Astrocyte (in vitro differentiated cells and primary cell): ENCODE measurements around the gene SRBD1. TPM values are rescaled to one million over a fixed set of nuclear protein-coding genes. Genes with fewer than 3 reads are reported as not detected.

Source experiments
- DNase-seq: peaks from one replicate; pipeline ENCODE4 v3.0.0-alpha.2; 2010; ENCODE audit warnings: low read depth
- FAIRE-seq: peaks from 2 replicates; lab custom pipeline; 2011; peaks lifted over from hg19 to GRCh38; lab: Jason Lieb, UNC
- H2AFZ ChIP-seq: 2 replicates; pipeline ENCODE4 v1.6.0; 2012; ENCODE audit warnings: low read depth, low read length, inconsistent platforms
- H3K27ac ChIP-seq: 2 replicates; pipeline ENCODE4 v1.5.1; 2011; ENCODE audit warnings: low read depth, low read length, inconsistent platforms
- H3K27me3 ChIP-seq: 2 replicates; pipeline ENCODE4 v1.6.0; 2011; ENCODE audit warnings: low read length, inconsistent platforms; ENCODE audit not compliant: insufficient read depth
- H3K36me3 ChIP-seq: 2 replicates; pipeline ENCODE4 v1.5.1; 2011; ENCODE audit warnings: low read length, inconsistent platforms; ENCODE audit not compliant: insufficient read depth
- H3K4me1 ChIP-seq: 2 replicates; pipeline ENCODE4 v1.5.1; 2011; ENCODE audit warnings: low read length, inconsistent platforms; ENCODE audit not compliant: insufficient read depth
- H3K4me2 ChIP-seq: 2 replicates; pipeline ENCODE4 v1.6.0; 2012; ENCODE audit warnings: low read length, inconsistent platforms
- H3K4me3 ChIP-seq: 2 replicates; pipeline ENCODE4 v1.5.1; 2011; ENCODE audit warnings: low read depth, mild to moderate bottlenecking, low read length, inconsistent platforms; ENCODE audit not compliant: insufficient read depth
- H3K79me2 ChIP-seq: 2 replicates; pipeline ENCODE4 v1.6.0; 2012; ENCODE audit warnings: mild to moderate bottlenecking, low read length, inconsistent platforms; ENCODE audit not compliant: insufficient read depth
- H3K9ac ChIP-seq: 2 replicates; pipeline ENCODE4 v1.6.0; 2012; ENCODE audit warnings: mild to moderate bottlenecking, low read length, inconsistent platforms
- H3K9me3 ChIP-seq: 2 replicates; pipeline ENCODE4 v1.5.1; 2012; ENCODE audit warnings: low read depth, mild to moderate bottlenecking, low read length, inconsistent platforms; ENCODE audit not compliant: insufficient read depth
- H4K20me1 ChIP-seq: 2 replicates; pipeline ENCODE4 v1.6.0; 2012; ENCODE audit warnings: low read length, inconsistent platforms; ENCODE audit not compliant: insufficient read depth
- H3K27ac Mint-ChIP-seq: one replicate; pipeline ENCODE4 v1.8.0; 2021; ENCODE audit warnings: mild to moderate bottlenecking, mixed read lengths; ENCODE audit not compliant: unreplicated experiment
- H3K27me3 Mint-ChIP-seq: one replicate; pipeline ENCODE4 v1.8.0; 2021; ENCODE audit warnings: low read depth, mixed read lengths; ENCODE audit not compliant: unreplicated experiment
- H3K36me3 Mint-ChIP-seq: one replicate; pipeline ENCODE4 v1.8.0; 2021; ENCODE audit warnings: low read depth, mixed read lengths; ENCODE audit not compliant: unreplicated experiment
- H3K4me1 Mint-ChIP-seq: one replicate; pipeline ENCODE4 v1.8.0; 2021; ENCODE audit warnings: low read depth, mixed read lengths; ENCODE audit not compliant: unreplicated experiment
- H3K4me3 Mint-ChIP-seq: one replicate; pipeline ENCODE4 v1.8.0; 2021; ENCODE audit warnings: mild to moderate bottlenecking, moderate library complexity, mixed read lengths; ENCODE audit not compliant: unreplicated experiment
- H3K9me3 Mint-ChIP-seq: one replicate; pipeline ENCODE4 v1.8.0; 2021; ENCODE audit warnings: mild to moderate bottlenecking, mixed read lengths; ENCODE audit not compliant: unreplicated experiment
- EZH2 ChIP-seq: IDR thresholded peaks from 2 replicates; pipeline ENCODE4 v1.6.1; 2012; ENCODE audit warnings: mild to moderate bottlenecking, low read length, inconsistent platforms; ENCODE audit not compliant: insufficient read depth
- total RNA-seq: library from RNA; stranded (reverse); gene quantifications from 2 replicates; pipeline ENCODE4 v1.2.1, GENCODE V29; 2021
- TF ChIP-seq, protein P1 (sequence below): IDR thresholded peaks from 2 replicates; pipeline ENCODE4 v1.5.1; 2011; ENCODE audit warnings: low read depth, mild to moderate bottlenecking, inconsistent platforms, low read length, moderate library complexity; ENCODE audit not compliant: insufficient read depth

The SRBD1 gene
- total RNA-seq, 1 donor from 2014 or later: 9.3 TPM

DNA sequence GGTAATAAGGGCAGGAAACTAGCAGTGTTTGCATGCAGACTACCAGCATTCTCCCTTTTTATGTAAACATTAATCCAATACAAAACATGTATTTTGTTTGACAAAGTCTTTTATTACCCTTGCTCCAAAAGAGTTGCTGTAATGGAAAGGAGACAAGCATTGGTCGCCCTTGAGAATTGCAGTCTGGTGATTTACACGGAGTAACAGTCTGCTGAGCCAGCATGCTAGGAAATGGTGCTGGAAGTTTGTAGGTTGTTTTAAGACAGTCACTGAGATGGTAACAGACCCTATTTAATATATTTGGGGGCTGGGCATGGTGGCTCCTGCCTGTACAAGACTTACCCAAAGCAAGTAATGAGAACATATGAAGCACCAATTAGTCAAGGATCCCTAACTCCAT, 37.6 kb upstream of the SRBD1 start:
- Mint-ChIP-seq H3K27me3 (peaks cover 24% of the 10 kb centered on the region), H3K9me3 (no peaks in the 10 kb centered on the region)
- TF ChIP-seq, protein P1, sequence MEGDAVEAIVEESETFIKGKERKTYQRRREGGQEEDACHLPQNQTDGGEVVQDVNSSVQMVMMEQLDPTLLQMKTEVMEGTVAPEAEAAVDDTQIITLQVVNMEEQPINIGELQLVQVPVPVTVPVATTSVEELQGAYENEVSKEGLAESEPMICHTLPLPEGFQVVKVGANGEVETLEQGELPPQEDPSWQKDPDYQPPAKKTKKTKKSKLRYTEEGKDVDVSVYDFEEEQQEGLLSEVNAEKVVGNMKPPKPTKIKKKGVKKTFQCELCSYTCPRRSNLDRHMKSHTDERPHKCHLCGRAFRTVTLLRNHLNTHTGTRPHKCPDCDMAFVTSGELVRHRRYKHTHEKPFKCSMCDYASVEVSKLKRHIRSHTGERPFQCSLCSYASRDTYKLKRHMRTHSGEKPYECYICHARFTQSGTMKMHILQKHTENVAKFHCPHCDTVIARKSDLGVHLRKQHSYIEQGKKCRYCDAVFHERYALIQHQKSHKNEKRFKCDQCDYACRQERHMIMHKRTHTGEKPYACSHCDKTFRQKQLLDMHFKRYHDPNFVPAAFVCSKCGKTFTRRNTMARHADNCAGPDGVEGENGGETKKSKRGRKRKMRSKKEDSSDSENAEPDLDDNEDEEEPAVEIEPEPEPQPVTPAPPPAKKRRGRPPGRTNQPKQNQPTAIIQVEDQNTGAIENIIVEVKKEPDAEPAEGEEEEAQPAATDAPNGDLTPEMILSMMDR: no peak
- no peak for TF ChIP-seq EZH2

DNA sequence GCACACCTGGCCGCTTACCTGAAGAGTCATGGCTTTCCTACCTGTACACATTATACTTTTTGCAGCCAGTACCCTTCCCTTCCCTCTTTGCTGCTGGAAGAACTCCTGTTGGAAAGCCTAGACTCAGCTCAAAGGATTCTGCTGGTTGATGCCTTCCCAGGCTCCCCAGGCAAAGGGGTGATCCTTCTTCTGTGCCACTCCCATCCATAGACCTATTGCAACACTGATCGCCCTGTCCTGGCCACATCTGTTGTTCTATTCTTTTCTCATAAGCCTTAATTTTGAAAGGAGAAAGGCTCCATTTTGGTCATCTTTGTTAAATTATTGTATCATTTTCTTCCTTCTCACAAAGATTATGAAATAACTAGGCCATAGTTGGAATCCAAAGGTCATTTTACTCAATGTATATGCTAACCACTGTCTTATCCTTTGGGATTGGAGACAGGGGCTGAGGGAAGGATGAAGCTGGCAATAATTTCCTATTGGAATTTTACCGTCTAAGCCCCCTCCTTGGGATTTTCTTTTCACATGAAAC, 37.0 kb upstream of the SRBD1 start:
- Mint-ChIP-seq H3K36me3 (no peaks in the 10 kb centered on the region), H3K27me3 (peaks cover 27% of the 10 kb centered on the region), H3K9me3 (no peaks in the 10 kb centered on the region), H3K27ac (no peak overlapping the region), H3K4me3 (no peak overlapping the region), H3K4me1 (peaks cover 10% of the 10 kb centered on the region)
- Histone ChIP-seq H3K4me3 (no peak overlapping the region), H3K9ac (no peak overlapping the region), H2AFZ (no peak overlapping the region), H3K4me1 (peaks cover 21% of the 10 kb centered on the region), H3K27me3 (peaks cover 1% of the 10 kb centered on the region), H3K4me2 (no peak overlapping the region), H3K27ac (no peak overlapping the region), H4K20me1 (peaks cover 14% of the 10 kb centered on the region), H3K9me3 (no peaks in the 10 kb centered on the region), H3K36me3 (no peaks in the 10 kb centered on the region), H3K79me2 (peaks cover 7% of the 10 kb centered on the region)
- DNase-seq (no peak), FAIRE-seq (no peak)
- TF ChIP-seq, protein P1: no peak
- no peak for TF ChIP-seq EZH2

More for the DNA sequence above, 37.6 kb upstream of the SRBD1 start:
- DNase-seq: no peak
- FAIRE-seq: no peak
- H3K9me3 ChIP-seq: no peaks in the 10 kb centered on the region
- H3K27ac ChIP-seq: no peak overlapping the region
- no peak overlapping the region for H3K4me2 ChIP-seq
- H2AFZ ChIP-seq: no peak overlapping the region
- peaks cover 20% of the 10 kb centered on the region for H3K4me1 ChIP-seq
- H3K79me2 ChIP-seq: peaks cover 11% of the 10 kb centered on the region
- H3K27me3 ChIP-seq: no peaks in the 10 kb centered on the region
- peaks cover 18% of the 10 kb centered on the region for H4K20me1 ChIP-seq
- no peaks in the 10 kb centered on the region for H3K36me3 ChIP-seq
- no peak overlapping the region for H3K4me3 Mint-ChIP-seq
- H3K36me3 Mint-ChIP-seq: no peaks in the 10 kb centered on the region
- no peak overlapping the region for H3K9ac ChIP-seq
- H3K4me3 ChIP-seq: no peak overlapping the region
- H3K4me1 Mint-ChIP-seq: peaks cover 13% of the 10 kb centered on the region
- H3K27ac Mint-ChIP-seq: no peak overlapping the region

DNA sequence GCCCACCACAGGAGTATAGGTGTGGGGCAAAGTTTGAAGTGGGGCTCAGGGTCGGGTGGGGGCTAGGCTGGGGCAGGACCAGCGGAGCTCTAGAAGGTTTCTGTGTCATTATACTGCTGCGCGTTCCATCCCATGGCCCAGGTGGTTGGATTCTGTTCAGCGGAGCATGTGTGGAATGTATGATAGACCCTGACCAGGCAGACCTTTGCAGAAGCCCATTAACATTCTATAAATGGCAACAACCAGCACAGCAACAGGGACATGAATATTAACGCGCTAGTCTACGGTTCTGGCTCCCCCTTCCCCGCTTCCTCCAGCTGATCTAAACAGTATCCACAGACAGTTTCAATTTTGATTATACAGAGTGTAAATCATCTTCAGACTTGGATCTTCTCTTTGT, 36.3 kb upstream of the SRBD1 start:
- peaks cover 4% of the 10 kb centered on the region for H3K4me1 Mint-ChIP-seq
- peaks cover 32% of the 10 kb centered on the region for H3K27me3 Mint-ChIP-seq
- Histone ChIP-seq H3K27me3 (peaks cover 8% of the 10 kb centered on the region), H4K20me1 (peaks cover 8% of the 10 kb centered on the region), H2AFZ (no peak overlapping the region), H3K4me1 (peaks cover 14% of the 10 kb centered on the region), H3K9me3 (no peaks in the 10 kb centered on the region), H3K79me2 (peaks cover 4% of the 10 kb centered on the region), H3K27ac (no peak overlapping the region), H3K9ac (no peak overlapping the region), H3K4me3 (no peak overlapping the region), H3K4me2 (no peak overlapping the region), H3K36me3 (no peaks in the 10 kb centered on the region)
- DNase-seq: no peak
- TF ChIP-seq, protein P1: no peak
- no peak for TF ChIP-seq EZH2
- no peaks in the 10 kb centered on the region for H3K9me3 Mint-ChIP-seq
- H3K27ac Mint-ChIP-seq: no peak overlapping the region
- no peak for FAIRE-seq
- no peaks in the 10 kb centered on the region for H3K36me3 Mint-ChIP-seq
- H3K4me3 Mint-ChIP-seq: no peak overlapping the region
